ENCODE data around the gene CSF2. TPM values are rescaled to one million over a fixed set of nuclear protein-coding genes. Genes with fewer than 3 reads are reported as not detected.

CSF2 gene
- total RNA-seq, 2 experiments from 2014 or later: not detected

DNA sequence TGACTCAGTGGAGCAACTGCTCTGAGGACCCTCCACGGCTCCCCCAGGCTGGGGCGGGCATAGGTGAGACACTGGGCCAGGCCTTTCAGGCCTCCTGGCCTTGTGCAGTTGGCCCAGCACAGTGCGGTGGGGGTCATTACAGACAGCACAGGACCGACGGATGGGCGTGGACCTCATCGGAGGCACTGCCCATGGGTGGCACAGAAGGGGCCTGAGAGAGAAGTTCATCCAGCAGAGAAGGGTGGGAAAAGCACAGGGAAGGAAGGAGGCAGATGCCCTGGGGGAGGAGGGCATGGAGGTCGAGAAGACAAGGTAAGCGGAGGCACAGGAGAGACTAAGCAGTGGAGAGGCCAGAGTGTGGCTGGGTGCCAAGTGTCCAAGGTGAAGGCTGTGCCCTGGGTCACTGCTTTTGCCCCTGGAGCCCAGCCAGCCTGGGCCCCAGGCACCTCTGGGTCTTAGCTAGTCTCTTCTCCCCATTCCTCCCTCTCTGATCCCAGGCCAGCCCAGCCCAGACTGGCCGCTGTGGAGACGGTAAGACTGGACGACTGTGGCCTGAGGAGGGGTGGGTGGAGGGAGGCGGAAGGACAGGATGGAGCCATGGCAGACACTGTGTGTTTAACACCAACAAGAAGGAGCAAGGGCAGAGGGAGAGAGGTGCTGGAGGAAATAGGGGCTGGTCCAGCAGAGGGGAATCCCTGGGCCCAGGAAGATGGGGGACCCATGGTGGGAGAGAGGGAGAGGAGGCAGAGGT lies 7.5 kb upstream of the CSF2 start:
- Histone ChIP-seq H3K9me3 (ENCODE audit: low read length) (no peaks in the 10 kb centered on the region), H3K9me2 (ENCODE audit: insufficient read depth, low read length) (no peaks in the 10 kb centered on the region), H3K4me2 (ENCODE audit: low read length) (no peak overlapping the region), H3K4me1 (ENCODE audit: insufficient read depth, low read length, poor library complexity, severe bottlenecking) (no peaks in the 10 kb centered on the region), H3K36me3 (ENCODE audit: insufficient read depth, low read length) (no peaks in the 10 kb centered on the region), H3K27ac (ENCODE audit: low read depth, low read length, poor library complexity, severe bottlenecking) (no peak overlapping the region), H3K4me3 (ENCODE audit: low read depth, low read length, poor library complexity, severe bottlenecking) (no peak overlapping the region), H2AFZ (ENCODE audit: low read length) (no peak overlapping the region), H4K20me1 (ENCODE audit: insufficient read depth, low read length) (no peaks in the 10 kb centered on the region), H3K79me2 (ENCODE audit: insufficient read depth, low read depth, low read length) (no peaks in the 10 kb centered on the region)
- ChIA-PET CTCF (ENCODE audit: unreplicated experiment) (no interaction called here), POLR2A (no interaction called here)
- TF ChIP-seq EZH2phosphoT487 (IDR thresholded peaks at IDR 0.05; ENCODE audit: borderline replicate concordance, low read depth, low read length): no peak
- TF ChIP-seq, protein P1, sequence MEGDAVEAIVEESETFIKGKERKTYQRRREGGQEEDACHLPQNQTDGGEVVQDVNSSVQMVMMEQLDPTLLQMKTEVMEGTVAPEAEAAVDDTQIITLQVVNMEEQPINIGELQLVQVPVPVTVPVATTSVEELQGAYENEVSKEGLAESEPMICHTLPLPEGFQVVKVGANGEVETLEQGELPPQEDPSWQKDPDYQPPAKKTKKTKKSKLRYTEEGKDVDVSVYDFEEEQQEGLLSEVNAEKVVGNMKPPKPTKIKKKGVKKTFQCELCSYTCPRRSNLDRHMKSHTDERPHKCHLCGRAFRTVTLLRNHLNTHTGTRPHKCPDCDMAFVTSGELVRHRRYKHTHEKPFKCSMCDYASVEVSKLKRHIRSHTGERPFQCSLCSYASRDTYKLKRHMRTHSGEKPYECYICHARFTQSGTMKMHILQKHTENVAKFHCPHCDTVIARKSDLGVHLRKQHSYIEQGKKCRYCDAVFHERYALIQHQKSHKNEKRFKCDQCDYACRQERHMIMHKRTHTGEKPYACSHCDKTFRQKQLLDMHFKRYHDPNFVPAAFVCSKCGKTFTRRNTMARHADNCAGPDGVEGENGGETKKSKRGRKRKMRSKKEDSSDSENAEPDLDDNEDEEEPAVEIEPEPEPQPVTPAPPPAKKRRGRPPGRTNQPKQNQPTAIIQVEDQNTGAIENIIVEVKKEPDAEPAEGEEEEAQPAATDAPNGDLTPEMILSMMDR (conservative IDR thresholded peaks at IDR 0.05; ENCODE audit: low read length): no peak
- DNase-seq (ENCODE audit: low spot score): no peak
- intact Hi-C loops (cut with micrococcal nuclease; ENCODE audit: unreplicated experiment): loop anchor here (1.0 to 10.0 kb wide), 5 partner anchors 37 to 289 kb away; no protein-coding TSS in a partner anchor
- BruUV-seq (replicated peaks): no TSS peak

DNA sequence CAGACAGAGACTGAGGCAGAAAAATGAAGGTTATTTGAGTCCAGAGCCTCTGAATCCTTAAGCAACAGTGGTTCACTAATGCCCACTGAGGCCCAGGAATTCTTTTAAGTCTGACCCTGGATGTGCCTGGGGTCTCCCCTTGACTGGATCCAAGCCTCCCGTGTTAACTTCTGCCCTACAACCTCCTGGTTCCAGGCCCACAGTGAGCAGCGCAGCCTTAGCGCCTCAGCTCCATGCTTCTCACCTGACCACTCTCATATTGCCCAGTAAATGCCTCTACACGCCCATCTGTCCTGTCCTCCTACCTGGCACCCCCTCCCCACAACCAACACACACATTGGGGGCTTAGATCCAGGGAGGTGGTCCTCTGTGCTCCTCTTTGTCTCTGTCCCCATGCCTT lies 6.7 kb upstream of the CSF2 start:
- TF ChIP-seq EZH2phosphoT487 (IDR thresholded peaks at IDR 0.05; ENCODE audit: borderline replicate concordance, low read depth, low read length): no peak
- TF ChIP-seq, protein P1 (conservative IDR thresholded peaks at IDR 0.05; ENCODE audit: low read length): no peak
- no peak for DNase-seq (ENCODE audit: low spot score)
- Histone ChIP-seq H2AFZ (ENCODE audit: low read length) (no peak overlapping the region), H3K9me3 (ENCODE audit: low read length) (no peaks in the 10 kb centered on the region), H3K27ac (ENCODE audit: low read depth, low read length, poor library complexity, severe bottlenecking) (no peak overlapping the region), H3K4me1 (ENCODE audit: insufficient read depth, low read length, poor library complexity, severe bottlenecking) (no peaks in the 10 kb centered on the region), H3K79me2 (ENCODE audit: insufficient read depth, low read depth, low read length) (no peaks in the 10 kb centered on the region), H3K36me3 (ENCODE audit: insufficient read depth, low read length) (no peaks in the 10 kb centered on the region), H3K4me3 (ENCODE audit: low read depth, low read length, poor library complexity, severe bottlenecking) (no peak overlapping the region), H3K9me2 (ENCODE audit: insufficient read depth, low read length) (no peaks in the 10 kb centered on the region), H3K4me2 (ENCODE audit: low read length) (no peak overlapping the region), H4K20me1 (ENCODE audit: insufficient read depth, low read length) (no peaks in the 10 kb centered on the region)
- CTCF ChIA-PET (ENCODE audit: unreplicated experiment): no interaction called here
- BruUV-seq (replicated peaks): no TSS peak
- intact Hi-C loops (cut with micrococcal nuclease; ENCODE audit: unreplicated experiment): loop anchor here (10.0 kb wide), 1 partner anchor 288 kb away; no protein-coding TSS in a partner anchor
- POLR2A ChIA-PET: no interaction called here

DNA sequence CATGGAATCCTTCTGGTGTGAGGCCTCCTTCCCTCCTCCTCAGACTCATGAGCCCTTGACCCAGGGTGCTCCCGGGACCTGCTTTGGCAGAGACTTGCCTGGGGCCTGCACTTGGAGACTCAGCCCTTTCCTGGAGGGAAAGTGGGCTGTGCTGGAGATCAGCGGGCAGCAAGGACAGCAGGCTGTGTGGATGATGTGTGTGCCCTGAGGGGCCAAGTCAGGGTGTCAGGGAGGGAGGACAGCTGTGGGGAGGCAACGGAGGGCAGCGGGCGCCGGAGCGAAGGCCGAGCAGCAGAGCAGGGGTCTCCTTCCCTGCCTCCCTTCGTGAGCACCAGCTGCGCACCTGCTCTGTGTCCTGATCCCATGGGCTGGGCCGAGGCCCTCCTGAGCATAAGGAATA lies 6.1 kb upstream of the CSF2 start:
- Histone ChIP-seq H3K79me2 (ENCODE audit: insufficient read depth, low read depth, low read length) (no peaks in the 10 kb centered on the region), H3K36me3 (ENCODE audit: insufficient read depth, low read length) (no peaks in the 10 kb centered on the region), H3K4me2 (ENCODE audit: low read length) (no peak overlapping the region), H4K20me1 (ENCODE audit: insufficient read depth, low read length) (no peaks in the 10 kb centered on the region), H3K4me3 (ENCODE audit: low read depth, low read length, poor library complexity, severe bottlenecking) (no peak overlapping the region), H3K9me2 (ENCODE audit: insufficient read depth, low read length) (no peaks in the 10 kb centered on the region), H3K4me1 (ENCODE audit: insufficient read depth, low read length, poor library complexity, severe bottlenecking) (no peaks in the 10 kb centered on the region), H2AFZ (ENCODE audit: low read length) (no peak overlapping the region), H3K9me3 (ENCODE audit: low read length) (no peaks in the 10 kb centered on the region), H3K27ac (ENCODE audit: low read depth, low read length, poor library complexity, severe bottlenecking) (no peak overlapping the region)
- no peak for DNase-seq (ENCODE audit: low spot score)
- ChIA-PET CTCF (ENCODE audit: unreplicated experiment) (no interaction called here), POLR2A (interaction anchor here (0.5 kb wide), 1 partner anchor 87 kb away, joined by 5 read pairs; no protein-coding TSS in a partner anchor)
- no TSS peak for BruUV-seq (replicated peaks)
- no peak for TF ChIP-seq EZH2phosphoT487 (IDR thresholded peaks at IDR 0.05; ENCODE audit: borderline replicate concordance, low read depth, low read length)
- TF ChIP-seq, protein P1 (conservative IDR thresholded peaks at IDR 0.05; ENCODE audit: low read length): no peak
- intact Hi-C loops (cut with micrococcal nuclease; ENCODE audit: unreplicated experiment): loop anchor here (10.0 kb wide), 1 partner anchor 287 kb away; no protein-coding TSS in a partner anchor

Measured in OCI-LY7 (cell line).